Kidney epithelial cell (primary cell): Measurements from ENCODE around the gene ZNF431. TPM values are rescaled to one million over a fixed set of nuclear protein-coding genes. Genes with fewer than 3 reads are reported as not detected.

Experiments used
- DNase-seq: peaks from one replicate; pipeline ENCODE4 v3.0.0-alpha.2; 2010; ENCODE audit warnings: low read depth
- H3K27me3 ChIP-seq: 2 replicates; pipeline ENCODE4 v1.6.0; 2011; ENCODE audit warnings: low read length; ENCODE audit not compliant: control insufficient read depth, insufficient read depth
- H3K36me3 ChIP-seq: 2 replicates; pipeline ENCODE4 v1.5.1; 2011; ENCODE audit warnings: low read length; ENCODE audit not compliant: control insufficient read depth, insufficient read depth
- H3K4me3 ChIP-seq: 2 replicates; pipeline ENCODE4 v1.5.1; 2011; ENCODE audit warnings: low read depth, mild to moderate bottlenecking, control low read depth, low read length
- CTCF ChIP-seq: IDR thresholded peaks from 2 replicates; pipeline ENCODE4 v1.5.1; 2011; ENCODE audit warnings: mild to moderate bottlenecking, moderate library complexity, low read length, control low read depth, inconsistent platforms; ENCODE audit not compliant: insufficient read depth, poor library complexity, severe bottlenecking
- total RNA-seq: library from RNA; depleted of rRNA; stranded (reverse); fragments of >200 nt; gene quantifications from 2 replicates; pipeline ENCODE4 v1.2.3, GENCODE V29; 2015

Gene ZNF431
- total RNA-seq, 1 donor from 2014 or later = 3.5 TPM

GRCh38 chr19:21149877-21150276 is 8.0 kb downstream of the ZNF431 start:
- Histone ChIP-seq H3K27me3 (no peaks in the 10 kb centered on the region), H3K4me3 (no peak overlapping the region), H3K36me3 (peaks cover 2% of the 10 kb centered on the region)
- no peak for DNase-seq
- TF ChIP-seq CTCF = no peak

GRCh38 chr19:21151460-21151859 is 9.6 kb downstream of the ZNF431 start:
- DNase-seq = no peak
- Histone ChIP-seq H3K4me3 (no peak overlapping the region), H3K27me3 (no peaks in the 10 kb centered on the region), H3K36me3 (peaks cover 2% of the 10 kb centered on the region)
- no peak for TF ChIP-seq CTCF

- Histone ChIP-seq H3K4me3 (no peak overlapping the region), H3K27me3 (no peaks in the 10 kb centered on the region), H3K36me3 (no peaks in the 10 kb centered on the region)
- no peak for TF ChIP-seq CTCF
- DNase-seq = no peak
These were observed 16.8 kb downstream of the ZNF431 start for GRCh38 chr19:21158523-21159135.

- H3K36me3 ChIP-seq = no peaks in the 10 kb centered on the region
- no peak for TF ChIP-seq CTCF
- no peak overlapping the region for H3K4me3 ChIP-seq
- H3K27me3 ChIP-seq = no peaks in the 10 kb centered on the region
- no peak for DNase-seq
These were observed 22.7 kb downstream of the ZNF431 start for GRCh38 chr19:21164541-21164940.

- Histone ChIP-seq H3K27me3 (no peaks in the 10 kb centered on the region), H3K36me3 (no peaks in the 10 kb centered on the region), H3K4me3 (no peak overlapping the region)
- no peak for TF ChIP-seq CTCF
- no peak for DNase-seq
These were observed 24.6 kb downstream of the ZNF431 start for GRCh38 chr19:21166436-21166835.

- Histone ChIP-seq H3K27me3 (no peaks in the 10 kb centered on the region), H3K4me3 (no peak overlapping the region), H3K36me3 (no peaks in the 10 kb centered on the region)
- DNase-seq = no peak
- no peak for TF ChIP-seq CTCF
These were observed 55.9 kb downstream of the ZNF431 start for GRCh38 chr19:21197590-21198295.
